GM19351 (cell line): ENCODE data around the gene SGCA.

ENCODE experiments used
- ATAC-seq: cut with Tn5 transposase; IDR thresholded peaks from one replicate; pipeline ENCODE4 v1.9.1; 2021; ENCODE audit warnings: mild to moderate bottlenecking, moderate library complexity; ENCODE audit not compliant: unreplicated experiment

SGCA gene

GRCh38 chr17:50166518-50167181 lies 845 bp downstream of the SGCA start:
- ATAC-seq: no peak

GRCh38 chr17:50167371-50167770 lies 1.6 kb downstream of the SGCA start:
- no peak for ATAC-seq

GRCh38 chr17:50168319-50168718 lies 2.5 kb downstream of the SGCA start:
- ATAC-seq: no peak

GRCh38 chr17:50169121-50169764 lies 3.4 kb downstream of the SGCA start:
- ATAC-seq: no peak

GRCh38 chr17:50169881-50170459 lies 4.2 kb downstream of the SGCA start:
- no peak for ATAC-seq

GRCh38 chr17:50170662-50171370 lies 5.0 kb downstream of the SGCA start:
- peak; percentile 61 for ATAC-seq

GRCh38 chr17:50171371-50172071 lies 5.7 kb downstream of the SGCA start:
- ATAC-seq: no peak

GRCh38 chr17:50172130-50172529 lies 6.3 kb downstream of the SGCA start:
- no peak for ATAC-seq

GRCh38 chr17:50172936-50173334 lies 7.1 kb downstream of the SGCA start:
- no peak for ATAC-seq

GRCh38 chr17:50173335-50173941 lies 7.6 kb downstream of the SGCA start:
- no peak for ATAC-seq

- ATAC-seq: no peak
These were observed 8.6 kb downstream of the SGCA start for GRCh38 chr17:50174444-50174843.

- ATAC-seq: no peak
These were observed 9.4 kb downstream of the SGCA start for GRCh38 chr17:50175035-50175807.

- ATAC-seq: no peak
These were observed 11.0 kb downstream of the SGCA start for GRCh38 chr17:50176559-50177357.

- no peak for ATAC-seq
These were observed 11.7 kb downstream of the SGCA start for GRCh38 chr17:50177476-50177875.

- no peak for ATAC-seq
These were observed 12.4 kb downstream of the SGCA start for GRCh38 chr17:50177983-50178834.

- no peak for ATAC-seq
These were observed 14.3 kb downstream of the SGCA start for GRCh38 chr17:50180111-50180510.

GRCh38 chr17:50180620-50181019 lies 14.8 kb downstream of the SGCA start:
- ATAC-seq: no peak

GRCh38 chr17:50181144-50181543 lies 15.3 kb downstream of the SGCA start:
- ATAC-seq: no peak
